NCI-H1105 treated with DMSO at 0.1 percent for 48 hours (cell line): Measurements from ENCODE around the gene CNIH1.

ENCODE experiments used
- DNase-seq: peaks from one replicate; lab custom pipeline; 2025; lab: John Stamatoyannopoulos, UW

CNIH1 gene

GRCh38 chr14:54440873-54441868, at the start of gene CNIH1:
Gene CNIH1 (minus strand): TSS chr14:54441374. CDS start chr14:54441327, 47 bp downstream.
- DNase-seq = peak; percentile 90

GRCh38 chr14:54490445-54491175, 49.4 kb upstream of the CNIH1 start:
- no peak for DNase-seq

- no peak for DNase-seq
Observed at GRCh38 chr14:54489731-54490444, 48.7 kb upstream of the CNIH1 start.

- DNase-seq = no peak
Observed at GRCh38 chr14:54489318-54489683, 48.1 kb upstream of the CNIH1 start.

GRCh38 chr14:54488646-54489317, 47.6 kb upstream of the CNIH1 start, which contains the start of gene GMFB:
Gene GMFB (minus strand): TSS chr14:54488980. CDS start chr14:54488927, 53 bp downstream.
- DNase-seq = peak; percentile 83

GRCh38 chr14:54488318-54488645, 47.1 kb upstream of the CNIH1 start:
- no peak for DNase-seq

GRCh38 chr14:54487771-54488170, 46.6 kb upstream of the CNIH1 start:
- no peak for DNase-seq

GRCh38 chr14:54486685-54487084, 45.5 kb upstream of the CNIH1 start:
- no peak for DNase-seq

GRCh38 chr14:54483846-54484245, 42.7 kb upstream of the CNIH1 start:
- no peak for DNase-seq

- no peak for DNase-seq
Observed at GRCh38 chr14:54483073-54483745, 42.0 kb upstream of the CNIH1 start.

- DNase-seq = no peak
Observed at GRCh38 chr14:54481695-54482094, 40.5 kb upstream of the CNIH1 start.

GRCh38 chr14:54480830-54481562, 39.8 kb upstream of the CNIH1 start:
- no peak for DNase-seq

GRCh38 chr14:54478636-54479215, 37.6 kb upstream of the CNIH1 start:
- DNase-seq = no peak

GRCh38 chr14:54475911-54476310, 34.7 kb upstream of the CNIH1 start:
- DNase-seq = no peak

GRCh38 chr14:54475187-54475899, 34.2 kb upstream of the CNIH1 start:
- DNase-seq = no peak

- no peak for DNase-seq
Observed at GRCh38 chr14:54474232-54474793, 33.1 kb upstream of the CNIH1 start.

- DNase-seq = no peak
Observed at GRCh38 chr14:54472315-54472714, 31.1 kb upstream of the CNIH1 start.

- DNase-seq = no peak
Observed at GRCh38 chr14:54471641-54472040, 30.5 kb upstream of the CNIH1 start.

- no peak for DNase-seq
Observed at GRCh38 chr14:54470701-54471100, 29.5 kb upstream of the CNIH1 start.
